NCI-H128 (cell line): ENCODE results near the gene MEGF6.
"Not testable (repeated sequence)": the region's sequence is repeated elsewhere in the genome, so short reads cannot be mapped to it uniquely, and the experiment has no call there.

Experiments
- DNase-seq: peaks from one replicate; lab custom pipeline; 2025; ENCODE audit not compliant: unreplicated experiment; lab: John Stamatoyannopoulos, UW

Gene MEGF6

DNA sequence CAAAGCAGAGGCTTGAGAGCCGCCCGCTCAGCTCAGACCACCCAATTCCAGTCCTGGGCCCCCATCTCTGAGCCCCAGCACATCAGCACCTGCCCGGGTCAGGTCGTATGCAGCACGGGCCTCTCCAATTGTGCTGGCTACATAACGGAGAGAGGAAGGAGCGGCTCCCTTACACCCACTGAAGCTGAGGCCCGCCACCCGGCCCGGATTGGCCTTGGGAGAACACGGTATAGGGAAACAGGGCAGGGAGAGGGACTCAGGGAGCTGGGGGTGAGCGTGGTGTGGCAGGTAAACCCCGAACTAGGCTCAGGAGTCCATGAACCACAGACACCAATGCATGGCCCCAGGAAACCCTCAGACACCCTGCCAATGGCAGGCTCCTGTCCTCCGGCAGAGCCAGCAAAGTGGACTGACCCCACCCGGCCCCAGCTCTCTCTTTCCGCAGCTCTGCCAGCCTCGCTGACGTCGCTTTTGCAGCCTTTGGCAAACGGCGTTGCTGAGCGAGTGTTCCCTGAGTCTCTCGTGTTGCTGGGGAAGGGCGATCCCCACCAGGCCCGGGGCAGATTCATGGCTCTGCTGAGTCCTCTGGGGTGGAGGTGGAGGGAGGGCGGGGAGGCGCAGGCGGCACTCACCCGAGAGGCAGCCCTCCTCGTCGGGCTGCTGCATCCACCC lies 16.5 kb downstream of the MEGF6 start:
- no peak for DNase-seq

DNA sequence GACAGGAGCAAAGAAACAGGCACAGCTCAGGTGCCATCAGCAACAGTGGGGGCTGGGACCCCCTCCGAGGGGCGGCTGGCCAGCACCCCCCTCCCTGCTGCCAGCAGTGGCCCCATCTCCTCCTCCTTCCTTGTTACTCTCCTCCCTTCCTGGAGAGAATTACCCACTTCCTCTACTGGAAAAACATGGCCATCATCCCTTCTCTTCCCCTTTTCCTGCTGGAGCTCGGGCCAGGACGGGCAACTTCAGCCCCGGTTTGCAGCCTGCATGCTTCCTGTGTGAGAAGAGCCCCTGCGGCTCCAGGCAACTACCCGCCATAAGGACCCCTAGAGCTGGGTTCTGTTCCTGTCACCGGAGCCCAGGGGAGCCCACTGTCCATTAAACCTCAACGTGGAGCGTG lies 17.6 kb downstream of the MEGF6 start:
- no peak for DNase-seq

DNA sequence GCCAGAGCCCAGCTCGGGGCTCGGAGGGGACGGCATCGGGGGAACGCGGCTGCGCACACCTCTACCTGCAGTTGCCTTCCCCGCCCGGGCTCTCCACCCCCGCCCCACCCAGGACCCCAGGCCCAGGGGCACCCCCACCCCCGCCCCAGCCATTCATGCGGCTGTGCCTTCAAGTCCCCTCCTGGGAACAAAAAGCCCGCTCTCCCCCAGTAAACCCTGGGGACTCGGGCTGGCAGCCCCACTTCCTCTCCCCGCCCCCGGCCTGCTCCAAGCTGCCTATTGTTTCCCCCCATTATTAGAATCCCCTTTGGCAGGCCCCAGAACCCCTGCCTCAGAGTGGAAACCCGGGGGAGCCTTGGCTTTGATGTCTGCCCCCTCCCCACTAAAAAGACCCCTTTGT lies 18.0 kb downstream of the MEGF6 start:
- no peak for DNase-seq

DNA sequence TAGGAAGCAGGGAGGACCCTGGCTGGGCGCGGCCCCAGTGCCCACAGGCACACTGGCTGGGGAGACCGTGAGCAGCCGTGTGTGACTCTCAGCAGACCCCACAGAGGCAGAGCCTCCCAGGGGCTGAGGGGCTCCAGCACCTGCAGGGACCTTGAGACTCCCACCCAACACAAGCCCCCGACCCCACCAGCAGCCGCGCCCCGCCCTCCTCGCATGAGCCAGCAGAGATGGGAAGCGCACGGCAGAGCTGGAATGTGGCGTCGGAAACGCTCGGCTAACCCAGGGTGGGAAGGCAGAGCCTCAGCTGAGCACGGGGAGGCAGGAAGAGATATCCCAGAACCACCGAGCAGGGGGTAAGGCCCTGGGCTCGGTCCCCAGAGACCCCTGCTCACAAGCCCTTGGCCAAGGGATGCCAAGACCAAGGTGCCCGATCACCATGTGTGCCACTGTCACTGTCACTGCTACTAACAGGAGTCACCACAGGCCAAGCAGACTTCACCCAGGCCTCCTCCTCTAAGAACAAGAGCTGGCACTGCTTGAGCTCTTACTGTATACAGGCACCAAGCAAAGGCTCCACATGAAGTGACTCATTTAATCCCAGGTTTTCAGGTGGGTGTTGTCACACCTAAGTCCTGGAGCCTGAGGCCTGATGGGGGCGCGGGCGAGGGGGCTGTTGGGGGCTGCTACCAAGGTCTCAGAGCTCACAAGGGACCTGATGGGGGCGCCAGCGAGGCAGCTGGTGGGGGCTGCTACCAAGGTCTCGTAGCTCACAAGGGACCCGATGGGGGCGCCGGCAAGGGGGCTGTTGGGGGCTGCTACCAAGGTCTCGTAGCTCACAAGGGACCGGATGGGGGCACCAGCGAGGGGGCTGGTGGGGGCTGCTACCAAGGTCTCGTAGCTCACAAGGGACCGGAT lies 20.1 kb downstream of the MEGF6 start:
- no peak for DNase-seq

DNA sequence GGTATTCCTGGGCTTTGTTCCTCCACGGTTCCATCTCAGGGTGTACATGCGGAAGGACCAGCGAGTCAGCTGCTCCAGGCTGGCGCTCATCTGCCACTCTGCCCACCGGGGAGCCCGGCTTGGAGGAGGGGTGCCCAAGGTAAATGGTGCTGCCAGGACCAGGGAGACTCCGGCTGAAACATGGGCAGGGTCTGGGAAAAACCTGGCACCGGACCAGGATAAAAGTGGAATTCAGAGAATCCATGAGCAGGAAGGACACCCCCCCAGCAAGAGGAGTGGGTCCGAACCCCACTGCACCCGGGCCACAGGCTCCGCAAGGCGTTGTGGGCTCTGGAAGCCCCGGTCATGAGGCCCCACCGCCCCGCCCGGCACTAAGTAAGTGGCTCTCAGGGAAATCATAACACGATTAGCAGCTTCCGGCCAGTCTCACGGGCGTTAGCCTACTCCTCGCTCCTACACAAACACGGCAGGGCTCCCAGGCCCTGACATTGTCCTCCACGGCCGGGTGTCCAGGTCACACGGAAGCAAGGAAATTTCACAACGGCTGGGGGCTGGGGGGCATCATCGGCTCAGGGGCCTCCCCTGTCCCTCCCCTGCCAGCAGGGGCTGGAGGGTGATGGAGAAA lies 21.1 kb downstream of the MEGF6 start:
- peak; percentile 20 for DNase-seq

DNA sequence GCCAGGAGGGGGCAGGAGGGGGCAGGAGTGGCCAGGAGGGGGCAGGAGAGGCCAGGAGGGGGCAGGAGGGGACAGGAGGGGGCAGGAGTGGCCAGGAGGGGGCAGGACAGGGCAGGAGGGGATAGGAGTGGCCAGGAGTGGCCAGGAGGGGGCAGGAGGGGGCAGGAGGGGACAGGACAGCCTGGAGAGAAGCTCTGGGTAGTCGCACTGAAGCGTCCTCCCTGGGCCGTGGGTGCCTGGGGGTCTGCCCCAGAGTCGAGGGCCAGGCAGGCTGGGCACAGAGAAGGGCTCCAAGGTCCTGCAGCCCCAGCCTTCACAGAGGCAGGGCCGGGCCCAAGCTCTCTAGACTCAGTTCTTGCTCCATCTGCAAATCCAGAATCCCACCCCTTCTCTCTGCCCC lies 22.9 kb downstream of the MEGF6 start:
- no peak for DNase-seq

DNA sequence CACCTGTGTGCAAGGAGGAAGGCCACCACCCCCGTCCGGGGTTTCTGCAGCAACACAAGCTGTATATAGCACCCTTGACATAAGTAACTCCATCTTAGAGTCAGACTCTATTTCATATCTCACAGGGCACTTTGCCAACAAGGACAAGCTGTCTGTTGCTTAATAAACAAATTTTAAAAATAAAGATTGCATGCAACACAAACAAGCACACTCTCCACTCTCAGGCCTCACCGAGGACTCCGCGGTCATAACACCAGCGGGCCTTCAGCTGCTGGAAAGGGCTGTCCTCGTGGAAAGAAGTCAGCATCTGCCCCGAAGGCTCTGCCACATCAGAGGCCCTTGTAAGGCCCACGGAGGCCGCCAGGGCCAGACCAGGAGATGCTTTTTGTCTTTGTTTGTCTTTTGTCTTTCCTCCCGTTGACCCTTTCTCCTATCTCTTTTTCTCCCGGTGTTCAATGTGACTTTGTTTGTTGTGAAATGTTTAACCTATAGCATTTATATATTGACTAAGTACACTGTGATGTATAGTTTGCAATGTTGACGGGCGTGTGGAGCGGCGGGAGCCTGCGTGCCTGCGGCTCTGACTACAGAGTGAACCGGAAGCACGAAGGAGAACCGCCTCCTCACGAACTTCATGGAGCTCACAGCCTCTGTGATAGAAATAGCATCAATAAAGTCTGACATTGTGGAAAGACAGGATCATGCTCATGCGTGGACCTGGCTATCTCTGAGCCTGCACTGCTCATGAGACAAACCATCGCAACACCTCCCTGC lies 24.1 kb downstream of the MEGF6 start:
- no peak for DNase-seq

DNA sequence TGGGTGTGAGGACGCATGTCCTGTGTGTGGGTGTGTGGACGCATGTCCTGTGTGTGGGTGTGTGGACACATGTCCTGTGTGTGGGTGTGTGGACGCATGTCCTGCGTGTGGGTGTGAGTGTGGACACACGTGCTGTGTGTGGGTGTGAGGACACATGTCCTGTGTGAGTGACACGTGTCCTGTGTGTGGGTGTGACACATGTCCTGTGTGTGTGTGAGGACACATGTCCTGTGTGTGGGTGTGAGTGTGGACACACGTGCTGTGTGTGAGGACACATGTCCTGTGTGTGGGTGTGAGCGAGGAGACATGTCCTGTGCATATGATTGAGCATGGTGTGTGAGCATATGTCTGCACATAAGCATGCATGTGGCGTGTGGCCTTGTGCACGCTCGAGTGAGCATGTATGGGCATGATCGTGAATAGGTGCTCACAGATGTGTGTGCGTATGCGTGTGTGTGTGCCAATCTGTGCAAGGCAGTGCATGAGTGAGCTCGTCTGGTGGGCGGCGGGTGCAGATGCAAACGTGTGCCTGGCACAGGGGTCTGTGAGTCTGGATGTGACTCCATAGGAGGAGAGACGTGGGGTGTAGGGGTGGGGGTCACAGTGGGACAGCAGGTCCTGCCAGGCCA lies 25.3 kb downstream of the MEGF6 start:
- no peak for DNase-seq

DNA sequence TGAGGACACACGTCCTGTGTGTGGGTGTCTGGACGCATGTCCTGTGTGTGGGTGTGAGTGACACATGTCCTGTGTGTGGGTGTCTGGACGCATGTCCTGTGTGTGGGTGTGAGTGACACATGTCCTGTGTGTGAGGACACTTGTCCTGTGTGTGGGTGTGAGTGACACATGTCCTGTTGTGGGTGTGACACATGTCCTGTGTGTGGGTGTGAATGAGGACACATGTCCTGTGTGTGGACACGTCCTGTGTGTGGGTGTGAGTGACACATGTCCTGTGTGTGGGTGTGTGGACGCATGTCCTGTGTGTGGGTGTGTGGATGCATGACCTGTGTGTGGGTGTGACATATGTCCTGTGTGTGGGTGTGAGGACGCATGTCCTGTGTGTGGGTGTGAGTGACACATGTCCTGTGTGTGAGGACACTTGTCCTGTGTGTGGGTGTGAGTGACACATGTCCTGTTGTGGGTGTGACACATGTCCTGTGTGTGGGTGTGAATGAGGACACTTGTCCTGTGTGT lies 25.9 kb downstream of the MEGF6 start:
- DNase-seq: not testable (repeated sequence)

DNA sequence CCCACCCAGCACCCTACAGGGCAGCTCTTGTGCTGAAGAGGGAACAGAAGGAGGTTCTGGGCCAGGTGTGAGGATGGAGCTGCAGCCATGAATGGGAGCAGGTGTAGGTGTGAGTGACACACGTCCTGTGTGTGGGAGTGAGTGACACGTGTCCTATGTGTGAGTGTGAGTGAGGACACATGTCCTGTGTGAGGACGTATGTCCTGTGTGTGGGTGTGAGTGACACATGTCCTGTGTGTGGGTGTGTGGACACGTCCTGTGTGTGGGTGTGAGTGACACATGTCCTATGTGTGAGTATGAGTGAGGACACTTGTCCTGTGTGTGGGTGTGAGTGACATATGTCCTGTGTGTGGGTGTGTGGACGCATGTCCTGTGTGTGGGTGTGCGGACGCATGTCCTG lies 26.4 kb downstream of the MEGF6 start:
- no peak for DNase-seq

DNA sequence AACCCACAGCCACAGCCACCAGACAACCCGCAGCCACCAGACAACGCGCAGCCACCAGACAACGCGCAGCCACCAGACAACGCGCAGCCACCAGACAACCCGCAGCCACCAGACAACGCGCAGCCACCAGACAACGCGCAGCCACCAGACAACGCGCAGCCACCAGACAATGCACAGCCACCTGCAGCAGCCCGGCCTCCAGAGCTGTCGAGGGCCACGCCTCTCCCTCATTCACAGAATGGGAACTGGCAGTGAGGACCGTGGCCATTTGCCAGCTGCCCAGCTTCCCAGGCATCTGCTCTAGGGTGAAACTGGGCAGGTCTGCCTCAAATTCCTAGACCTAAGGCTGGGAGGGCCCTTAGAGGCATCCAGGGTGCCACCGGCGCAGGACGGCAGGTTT lies 27.6 kb downstream of the MEGF6 start:
- DNase-seq: not testable (repeated sequence)

DNA sequence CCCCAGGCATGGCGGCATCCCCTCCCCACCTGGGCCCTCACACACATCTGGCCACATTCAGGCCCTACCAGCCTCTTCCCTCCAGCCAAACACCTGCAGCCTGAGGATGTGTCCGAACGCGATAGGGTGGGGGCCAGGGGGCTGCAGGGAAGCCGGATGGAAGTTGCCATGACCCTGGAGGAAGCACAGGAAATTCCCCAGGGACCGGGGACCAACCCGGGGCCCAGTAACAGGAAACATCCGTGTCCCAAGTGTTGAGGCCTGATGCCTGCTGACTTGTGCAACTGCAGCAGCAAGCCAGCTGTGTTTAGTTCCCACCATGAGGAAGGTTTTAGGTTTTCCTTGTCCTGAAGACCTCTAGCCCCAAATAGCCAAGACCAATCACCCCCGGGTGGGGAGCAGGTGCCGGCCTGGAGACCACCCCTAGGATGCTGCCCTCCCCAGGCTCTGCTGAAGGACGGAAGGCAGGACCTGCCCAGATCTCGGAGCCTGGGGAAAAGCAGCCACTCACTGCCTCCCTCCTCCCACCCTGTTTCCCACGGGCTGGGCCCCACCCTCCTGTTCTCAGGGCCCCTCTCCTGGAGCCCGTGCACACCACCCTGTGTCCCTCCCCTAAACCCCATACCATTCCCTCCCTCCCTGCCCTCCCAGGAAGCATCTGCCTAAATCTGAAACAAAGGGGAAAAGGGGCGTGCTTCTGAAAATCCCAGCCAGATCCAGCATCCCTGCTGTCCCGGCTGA lies 29.8 kb downstream of the MEGF6 start:
- DNase-seq: no peak

DNA sequence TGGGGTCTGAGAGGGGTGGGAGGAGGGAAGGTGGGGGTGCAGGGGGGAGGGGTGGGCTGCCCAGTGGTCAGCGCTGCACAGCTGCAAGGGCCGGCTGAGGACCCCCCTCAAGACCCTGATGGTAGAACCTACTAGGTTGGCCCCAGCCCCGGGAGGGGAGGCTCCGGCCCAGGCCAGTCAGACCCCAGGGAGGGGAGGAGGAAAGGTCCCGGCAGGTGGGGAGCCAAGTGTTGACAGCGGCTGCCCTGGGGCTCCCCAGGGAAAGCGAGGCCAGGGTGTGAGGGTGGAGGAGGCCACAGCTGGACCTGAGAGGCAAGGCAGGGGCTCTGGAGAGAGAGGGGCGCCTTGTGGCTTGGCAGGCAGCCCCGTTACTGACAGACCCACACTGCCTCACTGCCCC lies 31.1 kb downstream of the MEGF6 start:
- DNase-seq: no peak

DNA sequence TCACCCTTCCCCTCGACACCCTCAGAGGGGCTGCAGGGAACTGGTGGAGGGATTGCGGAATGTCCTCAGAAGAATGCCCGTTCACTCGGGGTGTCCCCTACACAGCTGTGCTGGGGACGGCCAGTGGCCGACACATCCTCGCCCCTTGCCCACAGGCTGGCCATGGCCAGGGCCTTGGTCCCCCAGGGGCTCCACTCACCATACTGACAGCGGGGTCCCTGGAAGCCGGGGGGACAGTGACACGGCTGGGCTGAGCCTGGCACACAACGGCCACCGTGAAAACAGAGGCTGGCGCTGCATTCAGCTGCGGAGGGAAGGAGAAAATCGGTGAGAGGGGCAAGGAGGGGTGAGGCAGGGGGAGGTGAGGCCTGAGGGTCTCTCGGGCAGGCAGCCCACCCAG lies 31.7 kb downstream of the MEGF6 start:
- no peak for DNase-seq

DNA sequence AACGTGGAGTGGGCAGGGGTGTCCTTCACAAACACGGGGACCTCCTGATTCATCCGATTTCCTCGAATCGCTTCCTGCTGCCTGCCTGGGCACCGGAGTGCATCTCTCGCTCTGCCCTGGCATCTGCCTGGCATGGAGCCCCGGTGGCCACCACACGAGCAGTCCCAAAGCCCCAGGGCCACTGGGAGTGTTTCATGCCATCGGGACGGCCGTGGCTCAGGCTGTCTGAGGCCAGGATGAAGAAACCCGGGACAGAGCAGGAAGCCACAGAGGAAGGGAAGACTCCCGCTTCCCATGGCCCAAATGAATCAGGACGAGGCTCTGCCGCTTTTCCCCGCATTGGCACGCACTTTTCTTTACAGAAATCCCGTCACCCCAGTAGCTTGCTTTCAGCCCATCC lies 32.4 kb downstream of the MEGF6 start:
- no peak for DNase-seq

DNA sequence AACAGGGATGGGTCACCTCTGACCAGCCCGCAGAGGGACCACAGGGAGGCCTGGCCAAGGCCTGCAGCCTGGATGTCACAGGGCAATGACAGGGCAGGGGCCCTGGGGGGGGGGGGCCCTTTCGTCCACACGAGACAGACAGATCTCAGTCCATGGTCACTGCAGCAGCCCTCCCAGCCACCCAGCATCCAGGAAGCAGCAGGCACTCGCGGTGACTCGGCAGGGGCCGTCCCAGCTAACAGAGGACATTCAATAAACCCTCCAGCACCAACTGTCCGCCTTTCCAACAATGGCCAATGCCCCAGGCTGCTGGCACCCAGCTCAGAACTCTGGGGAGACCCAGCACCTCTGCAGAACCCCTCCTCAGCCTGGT lies 32.9 kb downstream of the MEGF6 start:
- no peak for DNase-seq

DNA sequence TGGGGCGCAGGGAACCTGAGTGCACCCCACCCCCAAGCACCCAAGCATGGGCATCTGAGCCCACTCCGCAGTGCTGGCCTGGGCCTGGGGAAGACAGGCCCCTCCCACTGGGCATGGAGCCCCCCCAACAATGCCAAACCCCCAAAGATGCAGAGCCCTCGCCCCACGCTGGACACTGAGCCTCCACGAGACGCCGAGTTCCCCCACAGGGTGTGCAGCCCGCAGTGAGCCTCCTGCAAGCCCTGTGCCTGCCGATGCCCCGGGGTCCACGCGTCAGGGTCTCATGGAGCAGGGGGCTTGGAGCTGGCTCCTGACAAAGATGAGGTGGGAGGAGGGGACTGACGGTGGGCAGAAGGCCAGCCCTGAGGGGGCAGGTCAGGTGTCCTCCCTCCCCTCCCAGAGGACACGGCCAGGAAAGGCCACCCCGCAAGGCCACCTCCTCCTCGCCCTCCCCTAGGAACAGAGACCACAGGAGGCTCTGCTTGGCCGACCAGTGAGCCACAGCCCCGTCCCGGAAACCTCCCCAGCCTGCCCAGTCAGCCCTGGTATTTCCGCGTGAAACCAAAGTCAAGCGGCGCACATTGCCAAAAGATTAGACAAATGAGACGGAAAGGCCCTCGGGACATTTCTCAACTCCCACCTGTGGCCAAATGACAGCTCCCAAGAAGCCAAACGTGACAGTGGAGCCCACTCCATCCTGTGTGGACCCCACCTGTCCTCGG lies 33.4 kb downstream of the MEGF6 start:
- DNase-seq: no peak

DNA sequence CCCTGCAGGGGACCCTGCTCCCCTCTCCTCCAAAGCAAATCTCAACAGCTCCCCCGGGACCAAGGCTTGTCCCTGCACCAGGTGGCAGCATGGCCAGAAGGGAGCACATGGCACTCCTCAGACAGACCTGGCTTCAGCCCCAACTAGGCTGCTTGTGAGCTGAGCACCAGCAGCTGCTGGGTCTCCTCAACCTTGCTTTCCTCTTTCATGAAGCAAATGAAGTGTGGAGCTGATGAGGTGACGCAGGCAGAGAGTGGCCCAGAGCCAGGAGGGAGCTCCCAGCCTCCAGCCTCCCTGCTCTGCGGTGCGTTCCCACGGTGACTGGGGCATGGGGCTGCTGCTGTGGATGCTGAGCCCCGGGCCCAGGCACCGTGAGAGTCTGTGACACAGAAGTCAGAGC lies 34.0 kb downstream of the MEGF6 start:
- DNase-seq: peak; percentile 46

DNA sequence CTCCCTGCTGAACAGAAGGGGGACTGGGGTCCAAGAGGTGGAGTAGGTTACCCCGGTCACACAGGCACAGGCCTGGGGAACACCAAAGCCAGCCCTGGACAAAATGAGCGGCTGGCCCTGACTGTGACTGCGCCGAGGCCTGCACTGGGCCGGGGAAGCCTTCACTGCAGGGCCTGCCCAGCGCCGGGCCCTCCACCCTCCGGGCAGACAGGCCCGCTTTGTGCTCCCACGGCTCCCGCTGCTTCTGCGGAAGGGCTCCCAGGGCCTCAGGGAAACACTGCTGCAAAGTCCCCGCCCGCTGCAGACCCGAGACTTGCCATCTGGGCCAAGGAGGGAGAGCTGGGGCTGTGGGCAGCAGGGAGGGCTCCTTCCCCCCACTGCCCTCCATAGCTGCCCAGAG lies 35.3 kb downstream of the MEGF6 start:
- DNase-seq: no peak
